NCI-H1417 (cell line): ENCODE data around the gene DNAJB4.
A peak's percentile ranks its signal among the peaks of the same experiment; 100 is the strongest.
"Not testable (repeated sequence)": the region's sequence is repeated elsewhere in the genome, so short reads cannot be mapped to it uniquely, and the experiment has no call there.

Experiments used
- DNase-seq, 3 experiments: peaks; one replicate each; lab custom pipeline; 2025; lab: John Stamatoyannopoulos, UW

The DNAJB4 gene

GRCh38 chr1:77990629-77991204 lies 14.0 kb upstream of the DNAJB4 start:
- no peak for DNase-seq

DNA sequence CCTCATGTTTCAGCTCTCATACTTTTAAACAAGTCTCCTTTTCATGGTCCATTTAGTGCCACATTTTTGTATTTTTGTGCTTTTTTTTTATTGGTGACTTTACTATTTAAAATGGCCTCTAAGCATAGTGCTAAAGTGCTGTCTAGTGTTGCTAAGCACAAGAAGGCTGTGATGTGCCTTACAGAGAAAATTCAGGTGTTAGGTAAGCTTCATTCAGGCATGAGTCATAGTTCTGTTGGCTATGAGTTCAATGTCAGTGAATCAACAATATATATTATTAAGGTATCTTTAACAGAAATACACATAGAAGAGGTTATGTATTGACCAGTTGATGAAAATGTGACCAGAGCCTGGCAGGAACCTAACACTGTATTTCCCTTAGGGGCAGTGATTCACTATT lies 13.1 kb upstream of the DNAJB4 start:
- DNase-seq: no peak

GRCh38 chr1:77994117-77994705 lies 10.5 kb upstream of the DNAJB4 start:
- DNase-seq: no peak

DNA sequence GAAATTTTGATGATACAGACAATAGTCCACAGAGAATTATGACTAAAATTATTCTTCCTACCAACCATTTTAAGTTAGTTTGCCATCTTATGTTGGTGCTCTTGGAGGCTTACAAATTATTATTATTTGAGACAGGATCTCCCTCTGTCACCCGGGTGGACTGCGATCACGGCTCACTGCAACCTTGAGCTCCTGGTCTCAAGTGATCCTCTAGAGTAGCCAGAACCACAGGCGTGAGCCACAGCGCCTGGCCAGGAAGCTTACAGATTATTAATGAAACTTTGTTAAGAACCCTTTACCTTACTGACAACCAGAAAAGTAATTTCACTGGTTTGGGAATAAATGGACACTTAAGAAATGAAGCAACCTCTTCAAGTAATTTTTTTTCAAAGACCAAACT lies 8.0 kb upstream of the DNAJB4 start:
- no peak for DNase-seq

DNA sequence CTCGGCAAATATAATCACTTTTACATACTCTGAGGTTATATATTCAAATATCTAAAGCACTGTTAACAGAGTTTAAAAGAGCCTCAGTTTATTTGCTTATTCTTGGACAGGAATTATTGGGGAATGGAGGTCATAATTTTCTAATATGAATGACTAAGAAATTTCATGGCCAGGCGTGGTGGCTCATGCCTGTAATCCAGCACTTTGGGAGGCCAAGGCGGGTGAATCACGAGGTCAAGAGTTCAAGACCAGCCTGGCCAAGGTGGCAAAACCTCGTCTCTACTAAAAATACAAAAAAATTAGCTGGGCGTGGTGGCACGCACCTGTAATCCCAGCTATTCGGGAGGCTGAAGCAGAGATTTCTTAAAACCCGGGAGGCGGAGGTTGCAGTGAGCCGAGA lies 4.2 kb upstream of the DNAJB4 start:
- not testable (repeated sequence) for DNase-seq

- peak in 1 of 3 experiments; percentile 61 for DNase-seq
Observed at GRCh38 chr1:78003070-78003746, 1.5 kb upstream of the DNAJB4 start.

DNA sequence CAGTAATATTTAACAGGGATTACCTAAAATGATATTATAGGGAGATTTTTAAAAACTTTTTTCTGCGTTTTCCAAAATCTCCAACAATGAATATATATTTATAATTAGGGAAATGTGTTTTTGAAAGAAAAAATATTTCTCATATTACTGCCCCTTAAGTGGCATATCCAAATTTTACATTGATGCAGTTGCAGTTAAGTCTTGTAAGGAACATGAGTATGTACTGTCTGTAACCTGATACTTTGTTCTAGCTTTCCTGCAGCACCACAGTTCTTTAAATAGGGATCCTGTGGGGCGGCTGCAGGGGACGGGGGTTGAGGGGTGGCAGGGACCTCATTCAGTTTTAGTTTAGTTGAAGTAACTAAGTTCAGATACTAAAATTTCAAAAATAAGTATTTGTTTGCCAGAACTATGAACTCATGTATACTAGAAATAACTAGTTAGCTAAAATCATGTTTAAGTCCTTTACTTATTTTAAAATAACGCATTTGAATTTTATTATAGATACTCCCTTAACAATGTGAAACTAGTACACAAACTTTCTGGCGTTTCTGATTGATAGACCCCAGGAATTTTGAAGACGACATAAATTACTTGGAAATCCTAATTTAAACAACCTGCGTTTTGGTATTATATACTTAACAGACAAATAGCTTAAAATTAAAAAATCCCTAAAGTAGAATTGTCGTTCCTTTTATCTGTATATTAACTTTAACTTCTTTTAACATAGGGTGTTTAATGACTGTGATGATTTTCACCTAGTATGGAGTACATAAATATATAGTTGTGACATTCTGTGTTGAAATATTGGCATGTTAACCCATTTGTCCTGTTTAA lies 639 bp upstream of the DNAJB4 start:
- peak in 2 of 3 experiments; percentile 56 to 80 for DNase-seq

GRCh38 chr1:78005448-78005722 lies 646 bp downstream of the DNAJB4 start:
- no peak for DNase-seq

DNA sequence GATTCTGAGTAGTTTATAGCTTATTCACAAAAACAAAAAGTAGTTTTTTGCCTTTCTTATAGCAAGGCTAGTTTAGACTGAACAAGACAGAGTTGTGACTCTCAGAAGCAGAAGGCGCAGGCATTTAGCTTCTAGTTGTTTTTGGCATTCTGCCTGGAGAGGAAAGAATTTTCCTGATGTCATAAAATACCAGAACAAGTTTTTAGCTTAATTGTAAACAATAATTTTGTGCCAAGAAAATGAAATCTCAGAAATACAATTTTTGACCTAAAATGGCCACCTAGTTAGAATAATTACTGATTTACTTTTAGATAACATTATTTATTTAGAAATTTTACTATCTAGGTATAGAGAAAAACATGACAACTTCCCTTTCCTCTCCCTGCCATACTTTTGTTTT lies 1.0 kb downstream of the DNAJB4 start:
- DNase-seq: peak in 1 of 3 experiments; percentile 37

GRCh38 chr1:78006521-78006920 lies 1.8 kb downstream of the DNAJB4 start:
- DNase-seq: no peak

DNA sequence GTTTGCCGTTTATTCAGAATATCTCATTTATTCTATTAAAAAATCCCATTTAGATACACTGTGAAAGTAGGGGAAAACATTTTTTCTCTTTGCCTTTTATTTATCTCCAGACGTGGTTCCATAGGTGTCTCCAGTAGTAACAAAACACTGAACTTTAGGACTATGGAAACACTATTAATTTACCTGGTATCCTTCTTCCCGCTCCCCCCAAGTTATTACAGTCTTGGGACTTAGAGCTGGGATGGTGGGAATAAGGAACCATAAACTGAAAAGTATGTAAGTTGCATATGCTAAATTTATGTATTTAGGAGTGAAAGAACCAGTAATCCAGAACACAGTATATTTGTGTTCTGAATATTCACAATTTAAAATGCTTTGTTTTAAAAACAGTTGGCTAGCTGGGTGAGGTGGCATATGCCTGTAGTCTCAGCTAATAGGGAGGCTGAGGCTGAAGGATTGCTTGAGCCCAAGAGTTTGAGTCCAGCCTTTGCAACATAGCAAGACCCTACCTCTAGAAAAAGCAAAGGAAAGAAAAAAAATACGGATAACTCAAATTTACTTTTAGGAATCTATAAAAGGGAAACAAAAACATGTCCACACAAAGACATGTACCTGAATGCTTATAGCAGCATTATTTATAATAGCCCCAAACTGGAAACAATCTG lies 3.1 kb downstream of the DNAJB4 start:
- no peak for DNase-seq

GRCh38 chr1:78009276-78009675 lies 4.5 kb downstream of the DNAJB4 start:
- no peak for DNase-seq

DNA sequence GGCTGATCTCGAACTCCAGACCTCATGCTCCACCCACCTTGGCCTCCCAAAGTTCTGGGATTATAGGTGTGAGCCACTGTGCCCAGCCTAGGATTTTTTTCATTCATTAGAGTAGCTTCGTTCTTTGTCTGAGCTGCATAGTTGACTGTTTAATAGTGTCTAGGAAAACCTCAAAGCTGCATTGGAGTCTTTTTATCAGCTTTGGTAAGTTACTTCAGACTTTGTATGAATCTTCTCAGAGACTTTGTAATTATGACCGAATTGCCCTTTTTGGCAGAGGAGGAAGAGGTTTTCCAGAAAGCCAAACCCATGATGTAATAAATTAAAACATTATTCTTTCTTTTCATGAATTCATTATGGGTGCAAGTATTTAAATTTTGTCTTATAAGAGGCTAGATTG lies 5.1 kb downstream of the DNAJB4 start:
- DNase-seq: no peak

- no peak for DNase-seq
Observed at GRCh38 chr1:78011050-78011449, 6.3 kb downstream of the DNAJB4 start.

DNA sequence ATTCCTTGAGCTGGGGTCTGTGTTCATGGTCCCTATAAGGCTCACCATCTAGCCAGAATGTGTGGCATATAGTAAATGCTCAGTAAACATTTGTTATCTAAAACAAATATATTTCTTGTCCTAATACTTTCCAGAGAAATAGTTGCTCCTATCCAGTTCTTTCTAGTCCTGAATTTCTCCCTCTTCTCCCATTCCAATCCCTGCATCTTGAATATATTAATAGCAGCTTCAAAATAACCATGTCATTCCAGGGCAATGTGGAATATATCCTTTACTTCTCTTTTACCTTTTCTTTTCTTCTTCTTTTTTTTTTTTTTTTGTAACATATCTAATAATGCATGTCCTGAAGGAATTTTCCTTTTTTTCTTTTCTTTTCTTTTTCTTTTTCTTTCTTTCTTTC lies 10.4 kb downstream of the DNAJB4 start:
- no peak for DNase-seq

DNA sequence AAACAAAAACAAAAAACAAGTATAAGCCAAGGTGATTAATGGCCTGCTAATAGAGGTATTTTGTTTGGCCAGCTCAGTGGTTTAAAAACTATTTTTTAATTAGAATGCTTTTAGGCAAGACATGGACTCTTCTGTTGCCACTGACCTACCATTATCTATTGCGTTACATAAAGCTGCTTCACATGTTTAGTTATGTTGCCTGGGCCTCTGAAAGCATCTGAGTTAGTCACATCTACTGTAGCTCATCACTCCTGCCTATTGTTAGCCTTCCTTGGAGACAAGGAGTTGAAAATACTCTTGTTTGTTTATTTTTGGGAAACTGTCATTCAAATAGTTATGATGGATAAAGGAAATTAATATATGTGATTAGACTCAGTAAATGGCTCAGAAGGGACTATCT lies 14.3 kb downstream of the DNAJB4 start:
- DNase-seq: no peak

GRCh38 chr1:78021134-78021533 lies 16.4 kb downstream of the DNAJB4 start:
- not testable (repeated sequence) for DNase-seq

- DNase-seq: no peak
Observed at GRCh38 chr1:78029793-78030192, 25.1 kb downstream of the DNAJB4 start.

DNA sequence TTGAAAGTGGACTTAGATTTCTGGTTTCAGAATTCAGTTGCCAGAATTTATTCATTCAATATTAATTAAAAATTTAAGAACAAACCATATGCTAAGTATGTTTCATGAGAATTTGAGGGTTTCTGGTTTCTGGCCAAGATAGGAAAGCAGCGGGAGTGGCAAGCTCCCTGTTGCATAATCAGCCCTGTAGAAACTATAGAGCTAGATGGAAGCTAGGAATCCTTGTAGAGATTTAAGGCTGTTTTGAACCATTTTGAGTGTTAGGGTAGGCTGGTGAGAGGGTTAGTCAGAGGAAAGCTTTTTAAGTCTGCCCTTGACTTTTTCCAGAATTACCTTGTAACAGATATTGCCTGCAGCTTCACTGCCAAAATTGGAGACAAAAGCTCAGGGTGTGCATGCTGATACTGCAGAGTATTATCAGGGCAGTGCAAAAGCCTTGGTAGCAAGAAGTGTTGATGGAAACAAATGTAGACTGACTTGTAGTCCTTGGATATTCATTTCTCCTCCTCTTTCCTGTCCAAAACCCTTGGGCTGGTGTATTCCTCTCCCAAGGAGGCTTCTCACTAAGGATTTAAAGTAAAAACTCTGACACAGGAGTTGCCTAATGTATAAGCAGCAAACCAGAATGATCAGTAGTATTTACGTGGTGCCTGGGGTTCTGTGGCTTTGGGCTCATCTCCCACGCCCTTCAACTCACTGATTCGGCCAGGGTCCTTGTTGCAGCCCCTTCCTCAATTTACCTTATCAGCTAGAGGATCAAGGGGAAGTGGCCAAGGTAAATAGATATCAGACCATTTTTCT lies 28.5 kb downstream of the DNAJB4 start:
- no peak for DNase-seq

- no peak for DNase-seq
Observed at GRCh38 chr1:78033797-78034172, 29.0 kb downstream of the DNAJB4 start.

GRCh38 chr1:78035121-78035520 lies 30.4 kb downstream of the DNAJB4 start:
- no peak for DNase-seq

GRCh38 chr1:78036450-78036849 lies 31.7 kb downstream of the DNAJB4 start:
- no peak for DNase-seq
